RWPE1 (cell line): Measurements from ENCODE around the gene LRRN3.

ENCODE experiments used
- CTCF ChIA-PET: fragments of 350-600 bp; sonication (Branson Sonifier 250); formaldehyde crosslinking; extraction: SDS; loops from one replicate; lab custom pipeline; 2021; lab: Yijun Ruan, JAX
- POLR2A ChIA-PET: fragments of 400-600 bp; formaldehyde crosslinking; extraction: SDS; loops from one replicate; lab custom pipeline; 2020; ENCODE audit warnings: antibody characterized with exemption; ENCODE audit not compliant: low non-redundant PET; lab: Yijun Ruan, JAX
- DNase-seq: peaks from one replicate; pipeline ENCODE4 v3.0.0; 2012; ENCODE audit warnings: low spot score
- H3K27ac ChIP-seq: fragments of 450-650 bp; 2 replicates; pipeline ENCODE4 v1.5.1; 2017
- CTCF ChIP-seq: fragments of 450-650 bp; conservative IDR thresholded peaks from 2 replicates; pipeline ENCODE4 v1.5.1; 2017; ENCODE audit warnings: low read depth, mild to moderate bottlenecking

Gene LRRN3

GRCh38 chr7:111115966-111116365 is 25.0 kb downstream of the LRRN3 start:
- H3K27ac ChIP-seq: no peak overlapping the region
- CTCF ChIA-PET: no interaction called here
- DNase-seq: no peak
- POLR2A ChIA-PET: no interaction called here
- TF ChIP-seq CTCF: no peak

GRCh38 chr7:111126987-111127386 is 36.1 kb downstream of the LRRN3 start:
- POLR2A ChIA-PET: no interaction called here
- DNase-seq: peak; percentile 12
- CTCF ChIA-PET: interaction anchor here (0.6 to 1.2 kb wide), 3 partner anchors 11 to 614 kb away, joined by 3 read pairs; no protein-coding TSS in a partner anchor

GRCh38 chr7:111129435-111129834 is 38.5 kb downstream of the LRRN3 start:
- DNase-seq: no peak
- H3K27ac ChIP-seq: no peak overlapping the region
- TF ChIP-seq CTCF: no peak
- POLR2A ChIA-PET: no interaction called here
- CTCF ChIA-PET: interaction anchor here (0.5 kb wide), 1 partner anchor 380 kb away, joined by 3 read pairs; no protein-coding TSS in a partner anchor

More at GRCh38 chr7:111126987-111127386, 36.1 kb downstream of the LRRN3 start:
- TF ChIP-seq CTCF: no peak
- H3K27ac ChIP-seq: no peak overlapping the region

- no peak for TF ChIP-seq CTCF
- no peak overlapping the region for H3K27ac ChIP-seq
- DNase-seq: no peak
- ChIA-PET POLR2A (interaction anchor here (0.6 kb wide), 1 partner anchor 99 kb away, joined by 7 read pairs; no protein-coding TSS in a partner anchor), CTCF (interaction anchor here (0.5 kb wide), 1 partner anchor 626 kb away, joined by 3 read pairs; no protein-coding TSS in a partner anchor)
Measured at GRCh38 chr7:111132833-111133232, 41.9 kb downstream of the LRRN3 start.

DNA sequence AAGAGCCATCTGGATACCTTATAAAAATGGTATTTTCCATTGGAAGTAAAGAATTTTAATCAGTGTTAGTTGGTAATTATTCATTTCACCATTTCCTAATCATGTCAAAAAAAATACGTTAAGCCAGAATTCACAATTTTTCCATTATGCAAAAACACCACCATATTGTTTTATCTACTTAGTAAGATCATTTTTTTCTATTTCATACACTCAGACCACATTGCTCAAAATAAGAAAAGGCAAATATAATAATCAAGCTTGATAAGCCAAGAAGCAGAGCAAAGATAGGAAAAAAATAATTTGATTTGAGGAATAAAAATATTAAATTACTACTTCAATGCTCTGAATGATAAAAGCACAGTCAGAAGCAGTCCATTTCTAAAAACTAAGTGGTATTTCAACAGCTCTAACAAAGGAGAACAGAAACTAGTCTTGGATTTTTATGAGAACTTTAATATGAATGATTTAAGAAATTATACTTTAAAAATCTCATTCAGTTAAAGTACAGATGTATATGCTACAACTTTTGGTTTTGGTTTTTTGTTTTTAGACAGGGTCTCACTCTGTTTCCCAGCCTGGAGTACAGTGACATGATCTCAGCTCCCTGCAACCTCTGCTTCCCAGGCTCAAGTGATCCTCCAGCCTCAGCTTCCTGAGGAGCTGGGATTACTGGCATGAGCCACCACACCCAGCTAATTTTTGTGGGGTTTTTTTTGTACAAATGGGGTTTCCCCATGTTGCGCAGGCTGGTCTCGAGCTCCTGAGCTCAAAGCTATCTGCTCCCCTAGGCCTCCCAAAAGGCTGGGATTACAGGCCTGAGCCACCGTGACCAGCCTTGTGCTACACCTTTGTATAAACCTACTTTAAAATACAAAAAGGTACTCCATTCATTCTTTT is 46.6 kb downstream of the LRRN3 start:
- ChIA-PET CTCF (interaction anchor here (1.7 kb wide), 1 partner anchor 11 kb away, joined by 3 read pairs; no protein-coding TSS in a partner anchor), POLR2A (no interaction called here)
- H3K27ac ChIP-seq: no peak overlapping the region
- TF ChIP-seq CTCF: no peak
- DNase-seq: no peak

- ChIA-PET POLR2A (no interaction called here), CTCF (interaction anchor here (1.7 kb wide), 1 partner anchor 12 kb away, joined by 3 read pairs; no protein-coding TSS in a partner anchor)
- TF ChIP-seq CTCF: no peak
- no peak overlapping the region for H3K27ac ChIP-seq
- DNase-seq: no peak
Measured at GRCh38 chr7:111138193-111138569, 47.3 kb downstream of the LRRN3 start.
